ENCODE data around the gene VSTM2B.

VSTM2B gene

DNA sequence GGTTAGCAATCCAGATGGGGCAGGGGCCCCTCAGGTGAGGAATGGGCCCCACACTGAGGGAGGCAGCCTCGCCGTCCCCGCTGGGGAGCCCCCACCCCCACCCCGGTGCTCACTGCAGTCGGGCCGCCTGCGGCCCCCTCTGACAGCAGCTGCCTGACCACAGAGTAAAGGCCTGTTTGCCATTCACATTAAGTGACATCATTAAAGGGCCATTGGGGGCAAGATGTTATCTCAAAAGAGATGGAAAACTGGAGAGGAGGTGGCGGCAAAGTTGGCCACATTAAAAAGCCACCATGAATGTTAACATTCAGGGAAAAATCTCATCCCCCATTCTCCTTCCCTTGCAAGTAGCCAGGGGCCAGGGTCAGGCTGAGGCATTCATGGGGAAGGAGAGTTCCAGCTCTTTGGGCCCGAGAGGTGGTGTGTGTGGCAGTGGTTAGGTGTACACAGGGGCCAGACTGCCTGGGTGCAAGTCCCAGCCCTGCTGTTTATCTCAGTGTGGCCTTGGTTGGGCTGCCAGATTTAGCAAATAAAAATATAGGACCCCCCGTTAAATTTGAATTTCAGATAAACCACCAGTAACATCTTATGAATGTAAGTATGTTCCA is 20.9 kb downstream of the VSTM2B start:
- H3K4me3 ChIP-seq (ENCODE audit: low read length): no peak overlapping the region
- no peak for DNase-seq (ENCODE audit: low read depth)
- TF ChIP-seq, protein P1, sequence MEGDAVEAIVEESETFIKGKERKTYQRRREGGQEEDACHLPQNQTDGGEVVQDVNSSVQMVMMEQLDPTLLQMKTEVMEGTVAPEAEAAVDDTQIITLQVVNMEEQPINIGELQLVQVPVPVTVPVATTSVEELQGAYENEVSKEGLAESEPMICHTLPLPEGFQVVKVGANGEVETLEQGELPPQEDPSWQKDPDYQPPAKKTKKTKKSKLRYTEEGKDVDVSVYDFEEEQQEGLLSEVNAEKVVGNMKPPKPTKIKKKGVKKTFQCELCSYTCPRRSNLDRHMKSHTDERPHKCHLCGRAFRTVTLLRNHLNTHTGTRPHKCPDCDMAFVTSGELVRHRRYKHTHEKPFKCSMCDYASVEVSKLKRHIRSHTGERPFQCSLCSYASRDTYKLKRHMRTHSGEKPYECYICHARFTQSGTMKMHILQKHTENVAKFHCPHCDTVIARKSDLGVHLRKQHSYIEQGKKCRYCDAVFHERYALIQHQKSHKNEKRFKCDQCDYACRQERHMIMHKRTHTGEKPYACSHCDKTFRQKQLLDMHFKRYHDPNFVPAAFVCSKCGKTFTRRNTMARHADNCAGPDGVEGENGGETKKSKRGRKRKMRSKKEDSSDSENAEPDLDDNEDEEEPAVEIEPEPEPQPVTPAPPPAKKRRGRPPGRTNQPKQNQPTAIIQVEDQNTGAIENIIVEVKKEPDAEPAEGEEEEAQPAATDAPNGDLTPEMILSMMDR (conservative IDR thresholded peaks at IDR 0.05; ENCODE audit: low read length): no peak

- no peak for DNase-seq (ENCODE audit: low read depth)
- TF ChIP-seq, protein P1 (conservative IDR thresholded peaks at IDR 0.05; ENCODE audit: low read length): no peak
- no peak overlapping the region for H3K4me3 ChIP-seq (ENCODE audit: low read length)
These were observed 21.7 kb downstream of the VSTM2B start for GRCh38 chr19:29547361-29547960.

GRCh38 chr19:29547981-29548380 is 22.2 kb downstream of the VSTM2B start:
- DNase-seq (ENCODE audit: low read depth): no peak
- TF ChIP-seq, protein P1 (conservative IDR thresholded peaks at IDR 0.05; ENCODE audit: low read length): no peak
- H3K4me3 ChIP-seq (ENCODE audit: low read length): no peak overlapping the region

GRCh38 chr19:29548483-29549085 is 22.8 kb downstream of the VSTM2B start:
- TF ChIP-seq, protein P1 (conservative IDR thresholded peaks at IDR 0.05; ENCODE audit: low read length): no peak
- H3K4me3 ChIP-seq (ENCODE audit: low read length): no peak overlapping the region
- no peak for DNase-seq (ENCODE audit: low read depth)

DNA sequence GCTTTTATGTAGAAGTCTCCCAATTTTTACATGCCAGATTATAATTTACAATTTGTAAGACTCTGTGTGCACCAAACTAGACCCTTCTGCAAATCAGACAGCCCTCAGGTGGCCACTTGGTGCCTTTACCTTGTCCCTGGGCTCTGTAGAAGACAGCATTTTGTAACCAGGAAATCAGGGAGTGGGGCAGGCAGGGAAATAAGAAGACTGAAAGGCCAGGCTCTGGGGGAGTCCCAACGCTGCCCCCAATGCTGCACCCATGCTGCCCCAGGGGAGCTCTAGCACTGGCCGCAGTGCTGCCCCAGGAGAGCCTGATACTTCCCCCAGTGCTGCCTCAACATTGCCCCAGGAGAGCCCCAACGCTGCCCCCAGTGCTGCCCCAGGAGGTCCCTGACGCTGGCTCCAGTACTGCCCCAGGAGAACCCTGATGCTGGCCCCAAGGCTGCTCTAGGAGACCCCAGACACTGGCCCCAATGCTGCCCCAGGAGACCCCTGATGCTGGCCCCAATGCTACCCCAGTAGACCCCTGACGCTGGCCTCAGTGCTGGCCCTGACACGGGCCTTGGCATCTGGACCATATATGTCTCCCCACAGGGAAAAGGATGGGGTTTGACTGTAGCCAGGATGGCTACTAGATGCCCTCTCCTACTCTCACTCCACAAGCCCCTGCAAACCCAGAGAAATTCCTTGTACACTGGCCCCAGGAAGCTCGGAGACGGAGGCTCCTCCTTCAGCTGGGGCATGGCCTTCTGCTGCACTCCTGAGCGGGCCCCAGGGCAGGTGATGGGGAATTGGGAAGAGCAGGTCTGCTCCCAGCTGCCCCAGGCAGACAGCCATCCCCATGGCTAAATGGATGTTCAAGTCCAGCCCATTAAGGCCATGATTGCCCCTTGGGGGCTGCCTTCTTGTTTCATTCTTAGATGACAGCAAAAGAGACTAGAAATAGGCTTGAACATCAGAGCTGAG is 23.6 kb downstream of the VSTM2B start:
- TF ChIP-seq, protein P1 (conservative IDR thresholded peaks at IDR 0.05; ENCODE audit: low read length): no peak
- no peak overlapping the region for H3K4me3 ChIP-seq (ENCODE audit: low read length)
- no peak for DNase-seq (ENCODE audit: low read depth)

GRCh38 chr19:29550896-29551295 is 25.1 kb downstream of the VSTM2B start:
- TF ChIP-seq, protein P1 (conservative IDR thresholded peaks at IDR 0.05; ENCODE audit: low read length): no peak
- no peak overlapping the region for H3K4me3 ChIP-seq (ENCODE audit: low read length)
- DNase-seq (ENCODE audit: low read depth): no peak
